Putamen (tissue), 1 donor: ENCODE results near the gene LSM3.
"Not testable (repeated sequence)": the region's sequence is repeated elsewhere in the genome, so short reads cannot be mapped to it uniquely, and the experiment has no call there.

Experiments used
- DNase-seq: peaks from one replicate; pipeline ENCODE4 v3.0.0-alpha.2; 2016; ENCODE audit warnings: low spot score

The LSM3 gene

DNA sequence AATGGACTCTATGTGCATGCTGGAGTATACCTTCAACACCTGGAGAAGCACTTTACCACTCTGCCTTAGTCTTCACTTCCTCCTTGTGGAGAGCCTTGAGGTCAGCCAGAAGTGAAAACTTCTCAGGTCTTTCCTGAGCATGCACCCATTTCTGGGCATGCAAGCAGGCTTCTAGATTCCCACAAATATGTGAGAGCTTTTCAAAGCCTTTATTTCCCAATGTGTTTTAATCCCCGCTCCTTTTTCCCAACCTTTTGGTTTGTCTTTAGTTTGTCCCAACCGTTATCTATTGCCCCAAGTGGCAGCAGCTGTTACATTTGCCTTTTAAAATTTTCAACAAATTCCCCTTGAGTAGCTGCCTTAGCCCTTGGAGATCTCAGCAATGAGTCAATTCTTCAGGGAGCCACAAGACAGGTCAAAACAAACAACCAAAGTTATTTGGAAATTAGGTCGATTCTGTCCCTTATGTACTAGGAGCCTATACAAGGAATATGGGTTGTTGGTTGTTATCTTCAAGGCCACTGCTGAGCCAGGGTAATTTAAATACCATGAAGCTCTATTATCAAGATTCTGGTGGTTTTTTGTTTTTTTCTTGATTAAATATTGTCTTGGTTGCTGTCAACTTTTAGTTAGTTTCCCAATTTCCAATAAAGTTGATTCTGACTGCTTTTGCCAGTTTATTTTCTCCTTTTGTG is 44.4 kb downstream of the LSM3 start:
- DNase-seq: no peak

DNA sequence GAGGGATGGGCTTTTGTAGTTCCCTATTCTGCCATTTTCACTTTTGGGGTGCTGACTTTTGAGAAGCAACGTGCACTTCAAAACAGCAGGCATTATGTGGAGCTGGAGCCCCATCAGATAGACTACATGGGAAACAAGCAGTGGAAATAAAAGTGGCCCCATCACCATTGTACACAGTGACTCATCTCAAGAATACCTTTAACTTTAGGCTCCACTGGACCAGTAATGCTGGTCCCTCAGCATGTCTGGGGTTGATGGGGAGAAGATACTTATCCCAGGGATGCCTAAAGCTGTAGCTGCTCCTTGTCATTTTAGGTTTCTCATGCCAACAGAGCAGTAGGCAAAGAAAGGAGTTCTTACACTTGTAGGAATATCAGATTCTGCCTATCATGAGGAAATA is 45.0 kb downstream of the LSM3 start:
- DNase-seq: no peak

DNA sequence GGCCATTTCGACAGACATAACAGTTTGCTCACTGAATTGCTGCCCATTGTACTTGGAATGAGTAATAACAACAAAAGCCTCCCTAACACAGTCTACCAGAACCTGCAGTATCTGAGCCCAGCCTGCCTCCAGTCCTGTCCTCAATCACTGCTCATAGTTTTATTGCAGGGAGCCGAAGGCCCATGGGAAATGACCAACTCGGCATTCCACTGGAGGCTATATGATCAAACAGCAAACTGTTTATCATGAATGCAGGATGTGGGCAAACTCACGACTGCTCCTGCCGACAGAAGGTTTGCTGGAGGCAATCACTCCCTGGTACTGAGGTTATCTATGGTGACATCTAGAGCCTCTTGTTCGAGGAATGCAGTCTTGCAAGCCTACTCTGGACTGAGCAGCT is 46.3 kb downstream of the LSM3 start:
- DNase-seq: no peak

DNA sequence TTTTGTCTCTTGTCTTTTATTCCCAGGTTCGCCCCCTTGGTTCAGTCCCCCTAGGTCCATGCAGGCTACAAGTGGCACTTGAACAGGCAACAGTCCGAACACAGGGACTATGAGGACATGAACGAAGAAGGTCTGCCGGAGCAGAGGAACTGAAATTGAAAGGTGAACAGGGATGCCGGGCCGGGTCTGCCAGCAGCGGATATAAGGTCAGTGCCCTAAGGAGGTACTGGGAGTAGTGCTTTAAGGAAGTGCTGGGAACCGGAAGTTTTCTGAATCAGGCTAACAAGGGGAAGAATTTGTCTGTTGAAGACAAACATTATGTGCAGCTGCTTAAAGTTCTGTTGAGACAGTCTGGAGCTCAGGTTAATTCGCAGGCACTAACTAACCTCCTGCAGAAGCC is 46.8 kb downstream of the LSM3 start:
- DNase-seq: no peak

DNA sequence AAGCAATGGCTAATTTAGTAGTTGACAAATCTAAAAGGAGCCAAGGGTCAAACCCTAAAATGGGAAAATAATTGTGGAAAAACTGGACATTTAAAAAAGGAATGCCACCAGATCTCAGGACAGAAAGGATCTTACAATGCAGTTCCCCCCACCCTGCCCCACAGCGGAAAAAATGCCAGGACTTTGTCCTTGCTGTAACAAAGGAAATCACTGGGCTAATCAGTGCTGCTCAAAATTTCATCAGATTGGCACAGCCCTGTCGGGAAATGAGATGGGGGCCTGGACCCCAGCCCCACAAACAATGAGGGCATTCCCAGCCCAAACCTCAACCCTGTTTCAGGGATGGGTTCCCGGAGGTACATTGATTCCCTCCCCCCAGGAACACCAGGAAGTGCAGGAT is 47.7 kb downstream of the LSM3 start:
- not testable (repeated sequence) for DNase-seq

DNA sequence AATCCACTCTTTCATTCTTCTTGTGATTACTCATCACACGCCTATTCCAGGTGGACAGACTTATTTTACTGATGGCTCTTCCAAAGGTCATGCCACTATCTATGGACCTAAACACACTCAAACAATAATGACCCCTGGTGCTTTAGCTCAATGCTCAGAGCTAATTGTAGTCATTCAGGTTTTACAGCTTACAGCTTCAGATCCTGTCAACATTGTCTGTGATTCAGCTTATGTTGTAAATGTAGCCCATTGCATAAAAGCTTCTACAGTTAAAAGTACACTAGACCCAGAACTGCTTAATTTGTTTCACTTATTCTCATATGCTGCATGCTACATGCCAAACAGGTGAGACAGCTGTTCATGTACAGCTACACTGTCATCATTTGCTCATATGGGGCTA is 49.2 kb downstream of the LSM3 start:
- no peak for DNase-seq

DNA sequence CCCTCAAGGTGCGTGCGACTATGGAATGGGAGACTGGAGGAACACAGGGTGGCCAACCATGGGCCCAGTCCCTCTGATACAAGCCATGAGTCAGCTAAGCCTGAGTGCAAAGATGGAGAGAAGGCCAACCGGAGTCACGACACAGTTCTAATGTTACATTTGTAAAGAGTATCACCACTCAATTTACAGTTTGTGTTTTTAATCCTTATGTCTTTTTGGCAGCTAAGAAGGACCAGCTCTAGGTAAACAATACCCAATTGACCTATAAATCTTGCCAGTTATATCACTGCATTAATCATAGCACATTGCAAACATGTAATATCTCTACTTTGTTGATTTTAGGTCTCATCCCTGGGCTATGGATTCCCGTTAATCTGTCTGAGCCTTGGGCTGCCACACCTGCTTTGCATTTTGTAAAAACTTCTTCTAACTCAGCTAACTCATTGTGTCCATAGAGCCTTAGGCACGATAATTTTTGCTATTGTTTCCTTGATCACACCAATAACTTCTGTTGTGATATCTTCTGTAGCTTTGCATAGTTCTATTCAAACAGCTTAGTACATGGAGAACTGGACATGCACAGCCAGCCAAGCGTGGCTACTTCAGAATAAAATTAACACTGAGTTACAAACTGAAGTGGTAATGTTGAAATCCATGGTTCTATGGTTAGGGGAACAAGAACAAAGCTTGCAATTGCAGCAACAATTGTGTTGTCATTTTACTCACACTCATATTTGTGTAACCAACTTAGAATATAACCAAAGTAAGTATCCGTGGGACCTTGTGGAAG is 50.3 kb downstream of the LSM3 start:
- no peak for DNase-seq

DNA sequence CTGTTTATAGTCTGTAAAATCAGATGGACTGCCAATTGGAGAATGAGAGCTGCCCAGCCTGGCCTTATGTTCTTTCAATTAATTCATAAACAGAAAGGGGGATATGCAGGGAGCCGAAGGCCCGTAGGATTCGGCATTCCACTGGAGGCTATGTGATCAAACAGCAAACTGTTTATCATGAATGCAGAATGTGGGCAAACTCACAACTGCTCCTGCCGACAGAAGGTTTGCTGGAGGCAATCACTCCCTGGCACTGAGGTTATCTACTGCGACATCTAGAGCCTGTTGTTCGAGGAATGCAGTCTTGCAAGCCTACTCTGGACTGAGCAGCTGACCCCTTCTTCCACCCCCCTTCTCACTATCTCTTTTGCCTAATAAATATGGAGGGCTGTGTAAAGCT is 51.1 kb downstream of the LSM3 start:
- DNase-seq: not testable (repeated sequence)

DNA sequence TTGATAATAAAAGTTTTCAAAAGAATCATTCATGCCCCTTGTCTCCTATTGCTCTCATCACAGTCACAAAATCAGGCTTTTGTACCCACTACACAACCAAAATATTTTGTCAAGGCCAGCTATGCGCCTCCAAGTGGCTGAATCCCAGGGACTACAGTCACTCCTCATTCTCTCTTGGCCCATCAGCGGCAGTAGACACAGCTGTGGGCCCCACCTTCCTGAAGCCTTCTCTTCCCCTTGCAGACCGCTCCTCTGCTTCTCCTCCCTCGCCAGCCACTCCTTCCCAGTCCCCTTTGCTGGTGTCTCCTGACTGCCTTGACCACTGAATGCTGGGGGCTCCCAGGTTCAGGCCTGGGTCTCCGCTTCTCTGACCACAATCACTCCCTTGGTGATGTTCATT is 52.1 kb downstream of the LSM3 start:
- DNase-seq: no peak

DNA sequence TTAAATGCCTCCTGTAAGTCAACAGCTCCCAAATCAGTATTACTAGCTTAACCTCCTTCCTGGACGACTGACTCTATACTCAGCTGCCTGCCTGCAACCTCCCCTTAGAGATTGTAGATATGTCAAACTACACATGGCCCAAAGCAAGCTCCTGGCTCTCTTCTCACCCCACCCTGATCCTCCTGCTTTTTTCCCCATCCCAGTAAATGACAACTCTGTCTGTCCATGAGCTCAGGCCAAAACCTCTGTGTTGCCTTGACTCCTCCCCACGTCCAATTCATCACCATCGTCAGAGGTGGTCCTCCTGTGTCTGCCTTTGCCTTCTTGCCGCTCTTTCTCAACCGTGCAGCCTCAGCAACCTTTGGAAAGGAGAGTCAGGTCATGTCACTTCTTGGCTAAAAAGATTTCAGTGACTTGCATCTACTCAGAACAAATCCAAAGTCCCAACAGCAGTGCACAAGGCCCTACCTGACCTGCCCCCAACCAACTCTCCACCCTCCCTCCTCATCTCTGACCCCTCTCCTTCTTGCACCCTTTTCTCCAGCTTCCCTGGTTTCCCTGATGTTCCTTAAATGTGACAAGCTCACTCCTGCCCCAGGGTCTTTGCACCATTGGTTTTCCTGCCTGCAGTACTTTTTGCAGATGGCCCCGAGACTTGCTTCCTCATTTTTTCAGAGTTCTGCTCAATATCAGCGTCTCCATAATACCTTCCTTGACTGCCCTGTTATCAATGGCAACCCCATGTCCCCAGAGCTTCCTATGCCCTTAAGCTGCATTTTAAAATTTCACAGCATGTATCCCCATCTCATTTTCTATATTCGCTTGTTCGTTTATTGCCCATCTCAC is 52.8 kb downstream of the LSM3 start:
- no peak for DNase-seq

DNA sequence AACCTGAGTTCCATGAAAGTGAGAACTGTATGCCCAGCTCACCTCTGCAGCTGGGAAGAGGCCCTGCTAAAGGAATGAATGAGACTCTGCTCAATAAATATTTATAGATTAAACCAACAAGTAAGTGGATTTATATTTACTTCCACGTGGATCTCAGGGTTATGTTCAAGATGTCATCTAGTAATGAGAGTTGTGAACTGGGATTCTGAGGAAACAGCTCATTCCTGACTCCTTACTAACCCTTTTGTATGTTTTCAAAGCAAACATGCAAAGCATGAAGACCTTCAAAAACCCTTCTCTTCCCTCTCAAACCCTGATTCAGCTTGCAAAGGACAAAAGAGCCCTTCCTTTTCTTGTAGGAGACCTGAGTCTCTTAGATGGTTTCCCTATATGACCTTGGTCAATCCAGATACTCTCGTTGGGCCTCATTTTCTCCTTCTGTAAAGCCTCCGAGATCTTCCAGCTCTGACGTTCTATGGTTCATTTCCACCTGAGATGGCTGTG is 53.4 kb downstream of the LSM3 start:
- no peak for DNase-seq

DNA sequence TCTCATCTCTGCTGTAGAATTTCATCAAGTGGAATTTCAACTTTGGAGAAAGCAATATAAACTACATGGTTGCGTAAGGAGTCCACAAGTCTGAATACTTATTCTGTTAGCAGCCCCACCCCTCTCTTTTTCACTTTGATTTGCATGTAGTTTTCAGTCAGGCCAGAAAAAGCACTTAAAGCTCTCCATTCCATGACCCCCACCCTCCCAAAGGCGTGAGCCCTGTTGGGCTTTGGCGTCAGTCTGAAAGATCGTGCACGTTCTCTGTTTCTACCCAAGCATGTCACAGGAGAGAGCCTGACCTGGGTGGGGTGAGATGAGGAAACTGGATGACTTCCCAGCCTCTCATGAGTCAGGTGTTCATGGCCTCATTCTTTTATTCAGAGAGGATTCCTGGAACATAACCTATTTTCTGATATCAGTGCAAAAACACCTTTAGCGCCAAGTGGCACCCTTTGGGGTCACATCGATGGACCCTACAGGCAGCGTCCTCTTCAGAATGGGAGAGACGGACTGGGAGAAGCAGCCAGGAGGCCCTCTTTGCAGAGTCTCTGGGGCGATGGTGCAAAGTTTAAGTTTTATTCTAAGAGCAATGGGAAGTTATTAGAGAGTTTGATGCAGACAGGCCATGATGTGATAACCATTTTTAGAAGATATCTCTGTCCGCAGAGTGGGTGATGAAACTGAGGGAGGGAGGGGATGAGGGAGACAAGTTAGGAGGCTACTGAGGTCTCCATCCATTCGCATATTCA is 55.8 kb downstream of the LSM3 start:
- no peak for DNase-seq

DNA sequence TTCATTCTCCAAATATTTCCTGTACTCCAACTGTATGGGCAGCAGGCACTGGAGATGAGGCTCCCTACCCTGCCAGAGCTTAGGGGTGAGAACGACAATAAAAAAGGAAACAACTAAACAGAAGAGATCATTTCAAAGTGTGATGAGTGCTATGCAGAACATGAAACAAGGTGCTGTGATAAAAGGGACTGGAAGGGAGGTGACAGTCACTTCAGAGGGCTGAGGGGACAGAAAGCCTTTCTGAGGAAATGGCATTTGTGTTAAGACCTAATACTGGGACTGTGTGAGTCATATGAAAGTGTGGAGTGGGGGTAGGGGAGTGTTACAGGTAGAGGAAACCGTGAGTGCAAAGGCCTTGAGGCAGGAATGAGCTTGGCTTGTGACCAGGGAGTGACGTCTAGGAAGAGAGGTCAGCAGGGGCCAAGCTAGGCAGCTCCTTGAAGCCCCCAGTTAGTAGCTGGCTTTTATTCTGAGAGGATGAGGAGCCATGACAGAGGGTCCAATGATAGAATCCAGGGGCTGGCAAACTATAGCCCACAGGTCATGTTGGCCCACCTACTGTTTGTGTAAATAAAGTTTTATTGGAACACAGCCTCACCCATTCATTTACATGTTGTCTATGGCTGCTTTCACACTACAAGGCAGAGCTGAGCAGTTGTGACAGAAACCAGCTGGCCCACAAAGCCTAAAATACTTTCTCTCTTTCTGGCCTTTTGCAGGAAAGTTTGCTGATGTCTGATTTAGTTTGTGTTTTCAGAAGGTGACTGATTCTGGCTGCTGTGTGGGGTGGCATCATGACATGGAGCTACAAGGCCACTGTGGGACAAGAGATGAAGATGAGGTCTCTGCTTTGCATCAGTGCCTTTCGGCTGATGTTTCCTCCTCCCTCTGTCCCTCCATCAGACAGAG is 56.6 kb downstream of the LSM3 start:
- DNase-seq: no peak

DNA sequence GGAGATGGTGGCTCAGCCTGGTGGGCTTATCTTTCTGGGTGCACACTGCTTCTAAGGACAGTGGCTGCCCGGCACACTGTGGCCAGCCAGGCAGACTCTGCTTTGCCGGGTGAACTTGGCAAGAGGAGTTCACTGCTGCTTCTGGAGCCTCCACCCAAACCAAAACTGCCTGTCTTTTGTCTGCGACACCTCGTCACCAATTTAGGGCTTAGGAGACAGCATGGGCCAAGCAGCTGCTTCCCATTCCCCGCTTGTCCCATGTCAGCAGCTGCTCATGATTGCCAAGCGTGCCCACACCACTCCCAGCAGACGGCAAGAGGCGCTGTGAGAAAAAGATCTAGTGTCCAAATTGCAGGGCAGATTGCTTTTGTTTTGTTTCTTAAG is 57.3 kb downstream of the LSM3 start:
- DNase-seq: no peak

DNA sequence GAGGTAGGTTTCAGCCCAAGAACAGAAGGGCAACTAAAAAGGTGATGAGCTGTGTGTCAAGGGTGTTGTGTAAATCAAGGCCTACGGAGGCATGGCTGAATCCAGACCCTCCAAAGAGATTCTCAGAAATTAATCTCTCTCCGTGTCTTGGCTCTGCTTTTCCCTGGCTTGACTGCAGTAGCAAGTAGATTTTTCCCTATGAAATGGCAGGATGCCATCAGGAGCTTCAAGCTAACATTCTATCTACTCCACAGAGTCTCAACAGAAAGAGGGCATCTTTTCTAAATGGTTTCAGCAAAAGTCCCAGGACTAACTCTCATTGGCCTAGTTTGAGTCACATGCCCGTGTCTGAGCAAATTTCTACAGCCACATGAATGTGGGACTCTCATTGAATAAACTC is 58.3 kb downstream of the LSM3 start:
- DNase-seq: no peak

DNA sequence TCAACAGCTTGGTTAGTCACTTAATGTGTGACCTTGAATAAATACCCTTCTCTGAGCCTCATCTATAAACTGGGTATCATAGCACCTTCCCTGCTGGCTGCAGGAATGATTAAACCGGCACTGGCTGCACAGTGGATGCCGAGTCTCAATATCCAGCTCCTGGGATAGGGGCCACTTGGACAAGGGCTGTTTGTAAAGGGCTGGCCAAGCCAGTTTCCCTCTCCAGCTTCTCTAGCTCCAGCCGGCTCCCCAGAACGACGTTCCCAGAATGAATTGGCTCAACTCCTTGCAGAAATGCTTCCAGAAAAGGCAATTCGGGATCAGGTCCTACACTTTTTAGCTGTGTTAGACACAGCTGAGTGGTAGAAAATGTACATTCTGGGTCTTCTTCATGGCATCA is 58.8 kb downstream of the LSM3 start:
- DNase-seq: no peak

DNA sequence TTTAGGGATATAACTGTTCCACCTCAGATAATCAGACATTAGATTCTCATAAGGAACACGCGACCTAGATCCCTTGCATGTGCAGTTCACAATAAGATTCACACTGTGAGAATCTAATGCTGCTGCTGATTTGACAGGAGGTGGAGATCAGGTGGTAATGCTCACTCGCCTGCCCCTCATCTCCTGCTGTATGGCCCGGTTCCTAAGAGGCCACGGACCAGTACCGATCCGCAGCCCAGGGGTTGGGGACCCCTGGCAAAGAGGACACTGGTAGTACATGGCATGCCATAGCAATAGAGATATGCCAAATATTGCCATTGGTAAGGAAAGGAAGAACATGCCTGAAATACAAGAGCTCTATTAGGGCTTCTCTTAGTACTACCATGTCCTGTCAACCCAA is 59.7 kb downstream of the LSM3 start:
- DNase-seq: no peak

DNA sequence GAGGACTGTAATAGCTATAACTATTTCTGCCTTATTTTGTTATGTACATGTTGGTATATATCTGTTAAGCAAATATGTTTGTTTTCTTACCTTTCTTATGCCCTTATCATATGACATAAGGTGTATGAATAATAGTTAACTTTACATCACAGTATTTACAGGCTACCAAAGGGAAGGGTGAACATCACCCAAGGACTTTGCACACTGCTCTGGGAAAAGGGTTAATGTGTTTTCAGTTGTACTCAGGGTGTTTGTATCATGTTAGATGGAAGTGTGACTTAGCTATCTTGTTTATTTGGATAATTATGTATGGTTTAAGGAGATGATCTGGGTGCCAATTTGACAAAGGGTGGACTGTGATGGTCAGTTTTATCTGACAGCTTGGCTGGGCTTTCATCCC is 60.3 kb downstream of the LSM3 start:
- no peak for DNase-seq

DNA sequence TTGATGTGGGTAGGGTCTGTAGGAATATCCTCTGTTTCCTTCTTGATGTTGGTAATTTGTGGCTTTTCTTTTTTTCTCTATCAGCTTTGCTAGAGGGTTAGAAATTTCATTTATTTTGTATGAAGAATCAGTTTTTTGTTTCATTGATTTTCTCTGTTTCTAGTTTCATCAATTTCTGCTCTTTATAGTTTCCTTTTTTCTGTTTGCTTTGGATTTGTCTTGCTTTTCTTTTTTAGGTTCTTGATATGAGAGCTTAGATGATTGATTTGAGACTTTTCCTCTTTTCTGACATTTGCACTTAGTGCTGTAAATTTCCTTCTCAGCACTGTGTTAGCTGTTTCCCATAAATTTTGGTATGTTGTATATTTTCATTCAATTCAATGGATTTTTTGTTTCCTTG is 61.3 kb downstream of the LSM3 start:
- DNase-seq: no peak

DNA sequence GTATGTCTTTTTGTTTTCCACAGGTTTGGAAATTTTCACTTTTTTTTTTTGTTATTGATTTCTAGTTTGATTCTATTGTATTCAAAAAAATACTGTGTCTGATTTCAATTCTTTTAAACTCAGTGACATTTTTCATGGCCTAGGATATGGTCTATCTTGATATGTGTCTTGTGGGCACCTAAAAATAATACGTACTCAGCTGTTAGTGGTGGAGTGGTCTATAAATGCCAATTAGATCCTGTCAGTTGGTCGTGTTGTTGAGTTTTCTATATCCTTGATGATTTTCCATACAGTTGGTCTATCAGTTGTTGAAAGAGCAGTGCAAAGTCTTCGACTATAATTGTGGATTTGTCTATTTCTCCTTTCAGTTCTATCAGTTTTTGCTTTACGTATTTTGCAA is 61.7 kb downstream of the LSM3 start:
- no peak for DNase-seq

DNA sequence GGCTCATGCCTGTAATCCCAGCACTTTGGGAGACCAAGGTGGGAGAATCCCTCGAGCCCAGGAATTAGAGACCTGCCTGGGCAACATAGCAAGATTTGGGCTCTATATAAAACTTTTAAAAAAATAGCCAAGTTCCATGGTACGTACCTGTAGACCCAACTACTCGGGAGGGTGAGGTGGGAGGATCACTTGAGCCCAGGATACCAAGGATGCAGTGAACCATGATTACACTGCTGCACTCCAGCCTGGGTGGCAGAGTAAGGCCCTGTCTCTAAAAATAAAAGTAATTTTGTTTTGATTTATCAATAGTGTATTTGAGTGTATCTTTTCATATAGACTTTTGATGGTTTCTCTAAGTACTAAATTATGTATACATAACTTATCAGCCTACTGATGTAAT is 63.1 kb downstream of the LSM3 start:
- no peak for DNase-seq
